Neutrophil (primary cell): ENCODE measurements around the gene CTCFL.

Experiments
- H3K27ac ChIP-seq: fragments of 200-600 bp; sonication (generic); 2 replicates; pipeline ENCODE4 v1.5.1; 2016; ENCODE audit warnings: mild to moderate bottlenecking, moderate library complexity
- H3K27me3 ChIP-seq: fragments of 200-600 bp; sonication (generic); 2 replicates; pipeline ENCODE4 v1.6.0; 2016; ENCODE audit warnings: mild to moderate bottlenecking
- H3K36me3 ChIP-seq: fragments of 200-600 bp; sonication (generic); 2 replicates; pipeline ENCODE4 v1.5.1; 2017
- H3K4me1 ChIP-seq, 2 experiments: fragments of 200-600 bp in 1 of 2; sonication (generic) in 1 of 2; 1 replicate in 1 of 2; 2 replicates in 1 of 2; pipeline versions ENCODE4 v1.5.1 to v1.6.1; 2013 to 2016; ENCODE audit warnings: low read depth in 1 of 2, low read length in 1 of 2, mild to moderate bottlenecking in 1 of 2, moderate library complexity in 1 of 2; ENCODE audit not compliant: control insufficient read depth in 1 of 2, insufficient read depth in 1 of 2
- H3K4me3 ChIP-seq, 2 experiments: fragments of 200-600 bp in 1 of 2; sonication (generic) in 1 of 2; 1 replicate in 1 of 2; 2 replicates in 1 of 2; pipeline ENCODE4 v1.5.1; 2013 to 2016; ENCODE audit warnings: low read depth in 1 of 2, low read length in 1 of 2, mild to moderate bottlenecking in 1 of 2, moderate library complexity in 1 of 2
- H3K9me3 ChIP-seq: fragments of 200-600 bp; sonication (generic); 2 replicates; pipeline ENCODE4 v1.5.1; 2016
- CTCF ChIP-seq: fragments of 200-600 bp; sonication (generic); IDR thresholded peaks from 2 replicates; pipeline ENCODE4 v1.5.1; 2016; ENCODE audit warnings: antibody characterized with exemption

CTCFL gene

GRCh38 chr20:57570145-57570850, 45.4 kb upstream of the CTCFL start:
- H3K36me3 ChIP-seq = no peaks in the 10 kb centered on the region
- H3K4me1 ChIP-seq = no peaks in the 10 kb centered on the region
- TF ChIP-seq CTCF = no peak
- peaks cover 76% of the 10 kb centered on the region for H3K27me3 ChIP-seq
- no peak overlapping the region for H3K4me3 ChIP-seq
- H3K27ac ChIP-seq = no peak overlapping the region
- H3K9me3 ChIP-seq = no peaks in the 10 kb centered on the region

- Histone ChIP-seq H3K36me3 (no peaks in the 10 kb centered on the region), H3K27ac (no peak overlapping the region), H3K4me1 (no peaks in the 10 kb centered on the region), H3K4me3 (no peak overlapping the region), H3K27me3 (peaks cover 62% of the 10 kb centered on the region), H3K9me3 (no peaks in the 10 kb centered on the region)
- TF ChIP-seq CTCF = no peak
Observed at GRCh38 chr20:57568960-57569359, 44.0 kb upstream of the CTCFL start.

- no peak overlapping the region for H3K4me3 ChIP-seq
- H3K27me3 ChIP-seq = peaks cover 56% of the 10 kb centered on the region
- H3K9me3 ChIP-seq = no peaks in the 10 kb centered on the region
- TF ChIP-seq CTCF = no peak
- H3K27ac ChIP-seq = no peak overlapping the region
- H3K4me1 ChIP-seq = no peaks in the 10 kb centered on the region
- no peaks in the 10 kb centered on the region for H3K36me3 ChIP-seq
Observed at GRCh38 chr20:57568088-57568896, 43.4 kb upstream of the CTCFL start.

- H3K4me1 ChIP-seq = no peaks in the 10 kb centered on the region
- peaks cover 55% of the 10 kb centered on the region for H3K27me3 ChIP-seq
- H3K36me3 ChIP-seq = no peaks in the 10 kb centered on the region
- H3K4me3 ChIP-seq = no peak overlapping the region
- no peak for TF ChIP-seq CTCF
- H3K9me3 ChIP-seq = no peaks in the 10 kb centered on the region
- H3K27ac ChIP-seq = no peak overlapping the region
Observed at GRCh38 chr20:57567471-57568079, 42.6 kb upstream of the CTCFL start.

- no peak overlapping the region for H3K4me3 ChIP-seq
Observed at GRCh38 chr20:57566803-57567459, 42.0 kb upstream of the CTCFL start.

More at GRCh38 chr20:57566803-57567459, 42.0 kb upstream of the CTCFL start:
- H3K27ac ChIP-seq = no peak overlapping the region
- peaks cover 50% of the 10 kb centered on the region for H3K27me3 ChIP-seq
- TF ChIP-seq CTCF = no peak
- no peaks in the 10 kb centered on the region for H3K9me3 ChIP-seq
- H3K36me3 ChIP-seq = no peaks in the 10 kb centered on the region
- no peaks in the 10 kb centered on the region for H3K4me1 ChIP-seq
